ENCODE data around the gene PGPEP1. TPM values are rescaled to one million over a fixed set of nuclear protein-coding genes. Genes with fewer than 3 reads are reported as not detected.

Gene PGPEP1
- total and polyA plus RNA-seq, 2 donors (not counting 3 experiments of a cell fraction or from before 2014, with no cell fraction given), result 9.9 to 27.2 TPM

DNA sequence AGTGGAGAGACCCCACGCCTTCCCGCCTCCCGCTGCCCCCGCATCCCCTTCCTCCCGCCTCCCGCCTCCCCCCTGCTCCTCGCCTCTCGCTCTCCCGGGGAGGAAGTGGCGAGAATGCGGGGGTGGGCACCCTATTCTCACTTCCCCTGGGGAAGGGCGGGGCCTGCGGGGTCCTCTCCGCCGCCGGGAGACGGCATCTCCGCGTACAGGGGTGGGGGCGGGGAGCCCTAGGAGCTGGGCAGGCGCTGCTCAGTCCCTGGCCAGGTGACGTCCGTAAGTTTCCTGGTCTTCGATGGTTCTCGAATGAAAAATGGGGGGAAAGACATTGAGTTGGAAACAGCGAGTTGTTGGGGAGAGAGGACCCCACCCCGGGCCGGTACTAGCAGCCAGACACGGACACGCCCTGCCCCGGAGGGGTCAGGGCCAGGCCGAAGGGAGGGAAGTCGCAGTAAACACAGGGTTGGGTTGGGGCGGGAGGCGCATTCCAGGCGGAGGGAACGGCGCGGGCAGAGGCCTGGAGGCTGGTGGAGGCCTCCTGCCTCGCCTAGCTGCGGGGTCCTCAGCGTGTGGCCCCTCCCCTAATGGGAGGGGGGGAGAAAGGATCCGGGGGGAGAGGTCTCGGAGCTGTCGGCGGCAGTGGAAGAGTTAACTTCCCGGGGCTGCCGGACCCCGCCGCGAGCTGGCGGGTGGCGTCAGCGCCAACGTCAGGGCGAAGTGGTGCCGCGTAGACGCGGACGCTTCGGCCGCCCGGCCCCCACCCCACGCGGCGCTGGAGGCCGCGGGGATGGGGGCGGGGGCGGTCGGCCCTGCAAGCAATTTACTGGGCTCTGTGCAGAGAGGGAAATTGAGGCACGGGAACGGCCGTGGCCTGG is 48.6 kb upstream of the PGPEP1 start:
- DNase-seq (ENCODE audit: low read depth, low spot score), result peak; percentile 72
- BruUV-seq (replicated peaks), result TSS peak; percentile 62
- Histone ChIP-seq H3K27ac (ENCODE audit: insufficient read depth, low read depth, low read length) (peak overlapping the region; percentile 77), H3K4me3 (replicated peaks in 1 of 3; ENCODE audit: insufficient read depth in 1 of 3, low read depth in 1 of 3, low read length in 3 of 3) (peak overlapping the region; percentile 52 to 78 (median 56)), H4K20me1 (replicated peaks; ENCODE audit: control insufficient read depth, extremely low read depth, insufficient read depth, low read length) (no peaks in the 10 kb centered on the region), H2AFZ (ENCODE audit: low read depth, low read length) (peak overlapping the region; percentile 94), H3K36me3 (ENCODE audit: control insufficient read depth in 2 of 2, extremely low read depth in 1 of 2, insufficient read depth in 2 of 2, low read length in 2 of 2) (no peaks in the 10 kb centered on the region), H3K4me1 (ENCODE audit: control insufficient read depth, extremely low read depth, insufficient read depth, low read length) (peaks cover 16% of the 10 kb centered on the region), H3K4me2 (ENCODE audit: insufficient read depth, low read length) (peak overlapping the region; percentile 44), H3K9me3 (replicated peaks; ENCODE audit: control insufficient read depth, insufficient read depth, low read length) (no peaks in the 10 kb centered on the region), H3K9ac (replicated peaks; ENCODE audit: extremely low read depth, insufficient read depth, low read length) (peak overlapping the region; percentile 94), H3K27me3 (ENCODE audit: control insufficient read depth in 2 of 2, insufficient read depth in 2 of 2, low read length in 2 of 2) (no peaks in the 10 kb centered on the region), H3K9me1 (replicated peaks; ENCODE audit: control insufficient read depth, extremely low read depth, insufficient read depth, low read length) (no peaks in the 10 kb centered on the region), H3K79me2 (ENCODE audit: control insufficient read depth, insufficient read depth, low read length) (no peaks in the 10 kb centered on the region)
- dilution Hi-C loops (cut with MboI; ENCODE audit: extremely low pct_ligation_motif_present, low sequenced_read_pairs), result no loop called here
- ChIA-PET POLR2A (interaction anchor here (0.7 to 4.2 kb wide), 5 partner anchors 9 to 30 kb away, joined by 3 to 100 read pairs (median 3); partner anchors contain the start of genes JUND and LSM4), CTCF (interaction anchor here (1.3 to 3.8 kb wide), 6 partner anchors 11 to 37 kb away, joined by 4 to 64 read pairs (median 8); partner anchors contain the start of genes JUND and LSM4)
- intact Hi-C loops (cut with micrococcal nuclease), result loop anchor here (1.0 kb wide), 3 partner anchors 10 to 31 kb away; partner anchors contain the start of gene LSM4
- peak; percentile 80 for FAIRE-seq
- TF ChIP-seq FOS (IDR thresholded peaks at IDR 0.05; ENCODE audit: borderline replicate concordance, insufficient read depth, low read length) (no peak), POLR2AphosphoS5 (IDR thresholded peaks at IDR 0.05; ENCODE audit: insufficient read depth, low read depth, low read length) (peak; percentile 10), MYC (IDR thresholded peaks at IDR 0.05; ENCODE audit: low read depth, low read length) (no peak), GATA2 (IDR thresholded peaks at IDR 0.05; ENCODE audit: insufficient read depth, insufficient read length, low read depth, low read length) (no peak), POLR2A (IDR thresholded peaks at IDR 0.05; ENCODE audit: low read depth, low read length) (peak; percentile 35), JUN (IDR thresholded peaks at IDR 0.05; ENCODE audit: borderline replicate concordance, insufficient read depth, insufficient read length, low read depth) (no peak)
- TF ChIP-seq, protein P1, sequence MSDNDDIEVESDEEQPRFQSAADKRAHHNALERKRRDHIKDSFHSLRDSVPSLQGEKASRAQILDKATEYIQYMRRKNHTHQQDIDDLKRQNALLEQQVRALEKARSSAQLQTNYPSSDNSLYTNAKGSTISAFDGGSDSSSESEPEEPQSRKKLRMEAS (IDR thresholded peaks at IDR 0.05; ENCODE audit: insufficient read depth, insufficient read length), result no peak
- TF ChIP-seq, protein P2, sequence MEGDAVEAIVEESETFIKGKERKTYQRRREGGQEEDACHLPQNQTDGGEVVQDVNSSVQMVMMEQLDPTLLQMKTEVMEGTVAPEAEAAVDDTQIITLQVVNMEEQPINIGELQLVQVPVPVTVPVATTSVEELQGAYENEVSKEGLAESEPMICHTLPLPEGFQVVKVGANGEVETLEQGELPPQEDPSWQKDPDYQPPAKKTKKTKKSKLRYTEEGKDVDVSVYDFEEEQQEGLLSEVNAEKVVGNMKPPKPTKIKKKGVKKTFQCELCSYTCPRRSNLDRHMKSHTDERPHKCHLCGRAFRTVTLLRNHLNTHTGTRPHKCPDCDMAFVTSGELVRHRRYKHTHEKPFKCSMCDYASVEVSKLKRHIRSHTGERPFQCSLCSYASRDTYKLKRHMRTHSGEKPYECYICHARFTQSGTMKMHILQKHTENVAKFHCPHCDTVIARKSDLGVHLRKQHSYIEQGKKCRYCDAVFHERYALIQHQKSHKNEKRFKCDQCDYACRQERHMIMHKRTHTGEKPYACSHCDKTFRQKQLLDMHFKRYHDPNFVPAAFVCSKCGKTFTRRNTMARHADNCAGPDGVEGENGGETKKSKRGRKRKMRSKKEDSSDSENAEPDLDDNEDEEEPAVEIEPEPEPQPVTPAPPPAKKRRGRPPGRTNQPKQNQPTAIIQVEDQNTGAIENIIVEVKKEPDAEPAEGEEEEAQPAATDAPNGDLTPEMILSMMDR (IDR thresholded peaks at IDR 0.05; ENCODE audit: extremely low read depth in 1 of 2, insufficient read depth in 1 of 2, low read depth in 1 of 2, low read length in 2 of 2), result no peak
